Right atrium auricular region (tissue), 2 donors: ENCODE measurements around the gene MTUS2. TPM values are rescaled to one million over a fixed set of nuclear protein-coding genes. Genes with fewer than 3 reads are reported as not detected.

Experiments used
- DNase-seq: peaks from one replicate; pipeline ENCODE4 v3.0.0-alpha.2; 2019; ENCODE audit warnings: low spot score
- H3K27ac ChIP-seq, 2 donors: fragments of 200-600 bp; sonication (generic); 1 replicate in 1 of 2; 2 replicates in 1 of 2; pipeline ENCODE4 v1.5.1; 2016 to 2019
- H3K27me3 ChIP-seq, 2 donors: fragments of 200-600 bp; sonication (generic); one replicate each; pipeline versions ENCODE4 v1.5.1 to v1.6.0; 2017 to 2019
- H3K36me3 ChIP-seq: fragments of 200-600 bp; sonication (generic); one replicate; pipeline ENCODE4 v1.5.1; 2016
- H3K4me1 ChIP-seq, 2 donors: fragments of 200-600 bp; sonication (generic); one replicate each; pipeline versions ENCODE4 v1.5.1 to v1.6.0; 2017 to 2019
- H3K4me3 ChIP-seq, 2 donors: fragments of 200-600 bp; sonication (generic); 1 replicate in 1 of 2; 2 replicates in 1 of 2; pipeline ENCODE4 v1.5.1; 2017 to 2019; ENCODE audit warnings: mild to moderate bottlenecking in 1 of 2, moderate library complexity in 1 of 2
- H3K9me3 ChIP-seq, 2 donors: fragments of 200-600 bp; sonication (generic); one replicate each; pipeline ENCODE4 v1.5.1; 2019
- CTCF ChIP-seq, 2 donors: fragments of 200-600 bp; sonication (generic); IDR thresholded peaks; one replicate each; pipeline ENCODE4 v1.5.1; 2019; ENCODE audit warnings: antibody characterized with exemption in 2 of 2
- total RNA-seq, 2 donors: library from RNA; depleted of rRNA; stranded (reverse); fragments of >200 nt; gene quantifications; one replicate each; pipeline ENCODE4 v1.1.0, GENCODE V29; 2016

The MTUS2 gene
- total RNA-seq, 2 donors from 2014 or later = 34.6 to 142 TPM

- Histone ChIP-seq H3K36me3 (peaks cover 6% of the 10 kb centered on the region), H3K4me3 (no peak overlapping the region), H3K27ac (no peak overlapping the region), H3K4me1 (peaks cover 0 to 10% of the 10 kb centered on the region in 2 donors), H3K9me3 (no peaks in the 10 kb centered on the region), H3K27me3 (no peaks in the 10 kb centered on the region)
- no peak for TF ChIP-seq CTCF (IDR thresholded peaks at IDR 0.05)
- DNase-seq = no peak
Measured at GRCh38 chr13:29501674-29502073, 681.5 kb downstream of the MTUS2 start.

- Histone ChIP-seq H3K27ac (no peak overlapping the region), H3K27me3 (no peaks in the 10 kb centered on the region), H3K9me3 (no peaks in the 10 kb centered on the region), H3K4me3 (no peak overlapping the region), H3K4me1 (peaks cover 0 to 10% of the 10 kb centered on the region in 2 donors), H3K36me3 (peaks cover 6% of the 10 kb centered on the region)
- DNase-seq = no peak
- no peak for TF ChIP-seq CTCF (IDR thresholded peaks at IDR 0.05)
Measured at GRCh38 chr13:29502391-29503008, 682.4 kb downstream of the MTUS2 start.

DNA sequence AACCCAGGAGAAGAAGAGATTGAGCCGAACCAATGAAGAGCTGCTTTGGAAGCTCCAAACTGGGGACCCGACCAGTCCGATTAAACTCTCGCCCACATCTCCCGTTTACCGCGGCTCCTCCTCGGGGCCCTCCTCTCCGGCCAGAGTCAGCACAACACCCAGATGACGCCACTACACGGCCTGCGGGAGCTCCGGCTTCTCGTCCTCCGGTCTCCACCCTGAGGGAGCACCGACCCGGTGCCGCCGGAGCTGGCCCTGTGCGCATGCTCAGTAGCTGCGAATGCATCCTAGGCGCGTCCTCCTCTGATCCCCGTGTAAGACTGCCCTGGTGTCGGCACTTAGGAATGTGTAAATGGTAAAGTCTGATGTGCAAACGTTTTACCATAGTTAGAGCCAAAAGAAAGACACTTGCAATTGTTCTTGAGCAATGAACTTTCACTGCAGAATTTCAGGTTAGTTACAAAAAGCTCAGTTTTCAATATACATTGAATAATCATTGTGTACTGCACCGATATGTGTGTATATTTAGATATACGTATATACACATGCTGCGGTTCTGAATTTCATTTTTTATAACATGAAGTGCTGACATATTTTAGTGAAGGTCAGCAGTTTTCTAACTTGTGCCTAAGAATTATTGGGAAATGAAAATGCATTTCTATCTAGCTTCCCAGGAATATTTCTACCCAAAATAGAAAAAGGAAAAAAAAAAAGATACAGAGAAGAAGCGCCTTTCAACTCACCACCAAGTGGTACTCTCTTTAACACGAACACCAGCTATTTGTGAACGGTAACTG is 683.1 kb downstream of the MTUS2 start:
- no peaks in the 10 kb centered on the region for H3K27me3 ChIP-seq
- no peak overlapping the region for H3K27ac ChIP-seq
- peaks cover 0 to 16% of the 10 kb centered on the region in 2 donors for H3K4me1 ChIP-seq
- no peaks in the 10 kb centered on the region for H3K9me3 ChIP-seq
- no peak overlapping the region for H3K4me3 ChIP-seq
- no peak for TF ChIP-seq CTCF (IDR thresholded peaks at IDR 0.05)
- H3K36me3 ChIP-seq = peaks cover 6% of the 10 kb centered on the region
- no peak for DNase-seq

- H3K27ac ChIP-seq = no peak overlapping the region
- DNase-seq = no peak
- H3K4me3 ChIP-seq = no peak overlapping the region
- no peak for TF ChIP-seq CTCF (IDR thresholded peaks at IDR 0.05)
- no peaks in the 10 kb centered on the region for H3K9me3 ChIP-seq
- H3K4me1 ChIP-seq = peaks cover 0 to 27% of the 10 kb centered on the region in 2 donors
- no peaks in the 10 kb centered on the region for H3K36me3 ChIP-seq
- no peaks in the 10 kb centered on the region for H3K27me3 ChIP-seq
Measured at GRCh38 chr13:29504691-29505090, 684.6 kb downstream of the MTUS2 start.

- Histone ChIP-seq H3K4me1 (peaks cover 0 to 27% of the 10 kb centered on the region in 2 donors), H3K4me3 (no peak overlapping the region), H3K36me3 (no peaks in the 10 kb centered on the region), H3K9me3 (no peaks in the 10 kb centered on the region), H3K27me3 (no peaks in the 10 kb centered on the region), H3K27ac (no peak overlapping the region)
- no peak for DNase-seq
- no peak for TF ChIP-seq CTCF (IDR thresholded peaks at IDR 0.05)
Measured at GRCh38 chr13:29505511-29505910, 685.4 kb downstream of the MTUS2 start.
